ENCODE measurements around the gene CD151.

GRCh38 chr11:793556-793955 lies 39.2 kb upstream of the CD151 start:
- no peak for TF ChIP-seq EZH2 (IDR thresholded peaks at IDR 0.05)
- no peak for TF ChIP-seq POLR2AphosphoS5 (IDR thresholded peaks at IDR 0.05; ENCODE audit: borderline replicate concordance, low read depth, low read length)
- no peak for TF ChIP-seq FOXP2 (optimal IDR thresholded peaks at IDR 0.05; ENCODE audit: control extremely low read depth, extremely low read length, insufficient read depth)

Measured in SK-N-MC (cell line).